Activated CD8-positive, alpha-beta T cell treated with anti-CD3 and anti-CD28 coated beads for 36 hours (primary cell): ENCODE data around the gene ZNF541. TPM values are rescaled to one million over a fixed set of nuclear protein-coding genes. Genes with fewer than 3 reads are reported as not detected.

Experiments used
- ATAC-seq: fragments of 200-7000 bp; cut with Tn5 transposase; one replicate; pipeline ENCODE4 v1.10.0; 2021; ENCODE audit warnings: mild to moderate bottlenecking, moderate library complexity
- CTCF ChIA-PET: fragments of 350-600 bp; sonication (Branson Sonifier 250); formaldehyde crosslinking; loops from one replicate; lab custom pipeline; 2021; ENCODE audit warnings: antibody characterized with exemption; lab: Charles Lee
- POLR2A ChIA-PET: fragments of 350-600 bp; sonication (Branson Sonifier 250); formaldehyde crosslinking; loops from one replicate; lab custom pipeline; 2021; ENCODE audit warnings: antibody characterized with exemption; lab: Charles Lee
- DNase-seq: peaks from one replicate; pipeline ENCODE4 v3.0.0-alpha.2; 2020
- H3K27ac Mint-ChIP-seq: one replicate; pipeline ENCODE4 v1.8.0; 2021; ENCODE audit warnings: mild to moderate bottlenecking, mixed read lengths
- H3K27me3 Mint-ChIP-seq: one replicate; pipeline ENCODE4 v1.8.0; 2021; ENCODE audit warnings: mixed read lengths
- H3K36me3 Mint-ChIP-seq: one replicate; pipeline ENCODE4 v1.8.0; 2021; ENCODE audit warnings: low read depth, mixed read lengths
- H3K4me1 Mint-ChIP-seq: one replicate; pipeline ENCODE4 v1.8.0; 2021; ENCODE audit warnings: low read depth, mixed read lengths
- H3K4me3 Mint-ChIP-seq: one replicate; pipeline ENCODE4 v1.8.0; 2021; ENCODE audit warnings: mild to moderate bottlenecking, moderate library complexity, mixed read lengths
- H3K9me3 Mint-ChIP-seq: one replicate; pipeline ENCODE4 v1.8.0; 2021; ENCODE audit warnings: mixed read lengths
- CTCF ChIP-seq: fragments of 200-600 bp; IDR thresholded peaks from one replicate; pipeline ENCODE4 v1.8.0; 2022; ENCODE audit warnings: antibody characterized with exemption, mild to moderate bottlenecking
- intact Hi-C: fragments of 100-400 bp; cut with micrococcal nuclease; formaldehyde crosslinking; loops from one replicate; pipeline ENCODE4 v1.10.0; 2022
- total RNA-seq, 2 experiments: library from RNA; stranded (reverse); gene quantifications; one replicate each; pipeline ENCODE4 v1.2.3, GENCODE V29; 2021

The ZNF541 gene
- total RNA-seq, 2 experiments from 2014 or later, result 0.29 to 0.41 TPM

GRCh38 chr19:47615230-47615629 lies 42.3 kb upstream of the ZNF541 start:
- H3K4me3 Mint-ChIP-seq, result no peak overlapping the region
- H3K4me1 Mint-ChIP-seq, result peaks cover 37% of the 10 kb centered on the region
- no peaks in the 10 kb centered on the region for H3K9me3 Mint-ChIP-seq
- ChIA-PET CTCF (no interaction called here), POLR2A (interaction anchor here (1.0 kb wide), 1 partner anchor 14 kb away, joined by 3 read pairs; no protein-coding TSS in a partner anchor)
- intact Hi-C loops, result no loop called here
- peaks cover 8% of the 10 kb centered on the region for H3K36me3 Mint-ChIP-seq
- no peak for TF ChIP-seq CTCF
- no peak for ATAC-seq
- no peak overlapping the region for H3K27ac Mint-ChIP-seq
- DNase-seq, result no peak
- H3K27me3 Mint-ChIP-seq, result no peaks in the 10 kb centered on the region

GRCh38 chr19:47614559-47614958 lies 41.6 kb upstream of the ZNF541 start:
- DNase-seq (no peak), ATAC-seq (no peak)
- H3K27me3 Mint-ChIP-seq, result no peaks in the 10 kb centered on the region
- H3K36me3 Mint-ChIP-seq, result peaks cover 8% of the 10 kb centered on the region
- H3K27ac Mint-ChIP-seq, result no peak overlapping the region
- H3K4me1 Mint-ChIP-seq, result peaks cover 30% of the 10 kb centered on the region
- H3K4me3 Mint-ChIP-seq, result no peak overlapping the region
- intact Hi-C loops, result no loop called here
- TF ChIP-seq CTCF, result no peak
- ChIA-PET POLR2A (interaction anchor here (1.0 kb wide), 1 partner anchor 14 kb away, joined by 3 read pairs; no protein-coding TSS in a partner anchor), CTCF (no interaction called here)
- H3K9me3 Mint-ChIP-seq, result no peaks in the 10 kb centered on the region

- H3K4me1 Mint-ChIP-seq, result peaks cover 30% of the 10 kb centered on the region
- no peak for DNase-seq
- no peaks in the 10 kb centered on the region for H3K9me3 Mint-ChIP-seq
- TF ChIP-seq CTCF, result no peak
- intact Hi-C loops, result no loop called here
- H3K36me3 Mint-ChIP-seq, result peaks cover 8% of the 10 kb centered on the region
- ChIA-PET POLR2A (interaction anchor here (5.0 kb wide), 1 partner anchor 14 kb away, joined by 34 read pairs; no protein-coding TSS in a partner anchor), CTCF (interaction anchor here (0.9 kb wide), 1 partner anchor 93 kb away, joined by 4 read pairs; no protein-coding TSS in a partner anchor)
- no peaks in the 10 kb centered on the region for H3K27me3 Mint-ChIP-seq
- no peak for ATAC-seq
- H3K27ac Mint-ChIP-seq, result peak overlapping the region; percentile 1
- no peak overlapping the region for H3K4me3 Mint-ChIP-seq
Observed at GRCh38 chr19:47614021-47614295, 41.0 kb upstream of the ZNF541 start.

- no peaks in the 10 kb centered on the region for H3K27me3 Mint-ChIP-seq
Observed at GRCh38 chr19:47613165-47614020, 40.4 kb upstream of the ZNF541 start.

More at GRCh38 chr19:47613165-47614020, 40.4 kb upstream of the ZNF541 start:
- Mint-ChIP-seq H3K36me3 (peaks cover 8% of the 10 kb centered on the region), H3K4me1 (peaks cover 30% of the 10 kb centered on the region), H3K9me3 (no peaks in the 10 kb centered on the region), H3K4me3 (no peak overlapping the region), H3K27ac (peak overlapping the region; percentile 1)
- no peak for ATAC-seq
- TF ChIP-seq CTCF, result no peak
- CTCF ChIA-PET, result interaction anchor here (0.9 to 1.6 kb wide), 2 partner anchors 93 to 130 kb away, joined by 3 to 4 read pairs; no protein-coding TSS in a partner anchor
- DNase-seq, result no peak
- POLR2A ChIA-PET, result interaction anchor here (5.0 kb wide), 1 partner anchor 14 kb away, joined by 34 read pairs; no protein-coding TSS in a partner anchor
- intact Hi-C loops, result no loop called here
